Neural progenitor cell (in vitro differentiated cells): ENCODE results near the gene RXRA. TPM values are rescaled to one million over a fixed set of nuclear protein-coding genes. Genes with fewer than 3 reads are reported as not detected.

ENCODE experiments used
- DNase-seq: peaks from one replicate; pipeline ENCODE4 v3.0.0-alpha.2; 2016; ENCODE audit warnings: low spot score
- H2AFZ ChIP-seq: fragments of 200-600 bp; sonication (generic); replicated peaks from 2 replicates; pipeline ENCODE4 v1.6.1; 2016; ENCODE audit warnings: antibody characterized with exemption
- H3F3A ChIP-seq: fragments of 200-600 bp; sonication (generic); 2 replicates; pipeline ENCODE4 v1.6.1; 2016; ENCODE audit warnings: antibody characterized with exemption, low read depth
- H3K27ac ChIP-seq: fragments of 200-600 bp; sonication (generic); 2 replicates; pipeline ENCODE4 v1.5.1; 2016; ENCODE audit warnings: mild to moderate bottlenecking
- H3K27me3 ChIP-seq: fragments of 200-600 bp; sonication (generic); 2 replicates; pipeline ENCODE4 v1.6.1; 2016; ENCODE audit warnings: mild to moderate bottlenecking, moderate library complexity
- H3K36me3 ChIP-seq: fragments of 200-600 bp; sonication (generic); 2 replicates; pipeline ENCODE4 v1.5.1; 2016
- H3K4me1 ChIP-seq: fragments of 200-600 bp; sonication (generic); 2 replicates; pipeline ENCODE4 v1.6.1; 2016; ENCODE audit warnings: mixed run types
- H3K4me2 ChIP-seq: fragments of 200-600 bp; sonication (generic); 2 replicates; pipeline ENCODE4 v1.6.1; 2016
- H3K4me3 ChIP-seq: fragments of 200-600 bp; sonication (generic); 2 replicates; pipeline ENCODE4 v1.5.1; 2016
- H3K79me2 ChIP-seq: fragments of 200-600 bp; sonication (generic); 2 replicates; pipeline ENCODE4 v1.6.1; 2016; ENCODE audit warnings: low read depth
- H3K9ac ChIP-seq: fragments of 200-600 bp; sonication (generic); 2 replicates; pipeline ENCODE4 v1.6.1; 2016
- H3K9me3 ChIP-seq: fragments of 200-600 bp; sonication (generic); 2 replicates; pipeline ENCODE4 v1.5.1; 2016; ENCODE audit warnings: low read depth
- H4K20me1 ChIP-seq: fragments of 200-600 bp; sonication (generic); 2 replicates; pipeline ENCODE4 v1.6.1; 2016; ENCODE audit warnings: low read depth
- H3K27ac Mint-ChIP-seq: 3 replicates; pipeline ENCODE4 v1.8.0; 2021; ENCODE audit warnings: mixed read lengths
- H3K27me3 Mint-ChIP-seq: 2 replicates; pipeline ENCODE4 v1.8.0; 2022; ENCODE audit warnings: low read depth, mild to moderate bottlenecking, inconsistent platforms, moderate library complexity, mixed read lengths; ENCODE audit not compliant: insufficient read depth
- H3K36me3 Mint-ChIP-seq: 3 replicates; pipeline ENCODE4 v1.8.0; 2021; ENCODE audit warnings: mixed read lengths
- H3K4me1 Mint-ChIP-seq: 3 replicates; pipeline ENCODE4 v1.8.0; 2021; ENCODE audit warnings: mixed read lengths
- H3K4me3 Mint-ChIP-seq: 3 replicates; pipeline ENCODE4 v1.8.0; 2021; ENCODE audit warnings: mild to moderate bottlenecking, moderate library complexity, mixed read lengths
- H3K9me3 Mint-ChIP-seq: 3 replicates; pipeline ENCODE4 v1.8.0; 2020; ENCODE audit warnings: mixed read lengths
- CTCF ChIP-seq: fragments of 200-600 bp; sonication (generic); IDR thresholded peaks from 2 replicates; pipeline ENCODE4 v1.5.1; 2017; ENCODE audit warnings: antibody characterized with exemption, mild to moderate bottlenecking
- EZH2 ChIP-seq: fragments of 200-600 bp; sonication (generic); IDR thresholded peaks from 2 replicates; pipeline ENCODE4 v1.6.1; 2017; ENCODE audit warnings: antibody characterized with exemption, mild to moderate bottlenecking, moderate library complexity
- EZH2phosphoT487 ChIP-seq: fragments of 200-600 bp; sonication (generic); IDR thresholded peaks from 2 replicates; pipeline ENCODE4 v1.6.1; 2017; ENCODE audit warnings: antibody characterized with exemption
- total RNA-seq: library from RNA; depleted of rRNA; stranded (reverse); fragments of >200 nt; gene quantifications from 2 replicates; pipeline ENCODE4 v1.2.3, GENCODE V29; 2015; ENCODE audit warnings: low replicate concordance

Gene RXRA
- total RNA-seq, 1 donor from 2014 or later: 11.6 TPM

- H3K9ac ChIP-seq: no peak overlapping the region
- no peaks in the 10 kb centered on the region for H3K9me3 Mint-ChIP-seq
- H3F3A ChIP-seq: no peaks in the 10 kb centered on the region
- no peak overlapping the region for H3K4me3 ChIP-seq
- TF ChIP-seq CTCF: no peak
- TF ChIP-seq EZH2phosphoT487: no peak
- TF ChIP-seq EZH2: no peak
- no peaks in the 10 kb centered on the region for H3K9me3 ChIP-seq
- no peaks in the 10 kb centered on the region for H3K79me2 ChIP-seq
- H3K27ac ChIP-seq: no peak overlapping the region
- DNase-seq: no peak
- H4K20me1 ChIP-seq: no peaks in the 10 kb centered on the region
- no peaks in the 10 kb centered on the region for H3K27me3 Mint-ChIP-seq
- H3K27me3 ChIP-seq: no peaks in the 10 kb centered on the region
- no peaks in the 10 kb centered on the region for H3K4me1 Mint-ChIP-seq
- H3K36me3 Mint-ChIP-seq: no peaks in the 10 kb centered on the region
- no peak overlapping the region for H3K27ac Mint-ChIP-seq
- H3K4me3 Mint-ChIP-seq: no peak overlapping the region
- H3K4me2 ChIP-seq: no peak overlapping the region
- H3K36me3 ChIP-seq: no peaks in the 10 kb centered on the region
- H3K4me1 ChIP-seq: no peaks in the 10 kb centered on the region
- H2AFZ ChIP-seq: no peak overlapping the region
Measured at GRCh38 chr9:134474055-134474370, 147.8 kb downstream of the RXRA start.

GRCh38 chr9:134475011-134475790 lies 148.9 kb downstream of the RXRA start:
- H3K4me1 ChIP-seq: no peaks in the 10 kb centered on the region
- H3K9ac ChIP-seq: no peak overlapping the region
- no peak overlapping the region for H3K4me2 ChIP-seq
- TF ChIP-seq CTCF (no peak), EZH2phosphoT487 (no peak), EZH2 (no peak)
- H3K27me3 Mint-ChIP-seq: no peaks in the 10 kb centered on the region
- no peaks in the 10 kb centered on the region for H3K27me3 ChIP-seq
- no peaks in the 10 kb centered on the region for H3K36me3 Mint-ChIP-seq
- no peaks in the 10 kb centered on the region for H3K9me3 ChIP-seq
- H3K4me3 Mint-ChIP-seq: no peak overlapping the region
- no peak overlapping the region for H2AFZ ChIP-seq
- DNase-seq: no peak
- no peak overlapping the region for H3K27ac Mint-ChIP-seq
- H3K9me3 Mint-ChIP-seq: no peaks in the 10 kb centered on the region
- H3K36me3 ChIP-seq: no peaks in the 10 kb centered on the region
- no peak overlapping the region for H3K27ac ChIP-seq
- H4K20me1 ChIP-seq: no peaks in the 10 kb centered on the region
- H3K4me3 ChIP-seq: no peak overlapping the region
- H3F3A ChIP-seq: no peaks in the 10 kb centered on the region
- no peaks in the 10 kb centered on the region for H3K79me2 ChIP-seq
- H3K4me1 Mint-ChIP-seq: no peaks in the 10 kb centered on the region

GRCh38 chr9:134476272-134476941 lies 150.2 kb downstream of the RXRA start:
- Histone ChIP-seq H3K4me1 (no peaks in the 10 kb centered on the region), H3K79me2 (no peaks in the 10 kb centered on the region), H3K36me3 (no peaks in the 10 kb centered on the region), H3K27ac (no peak overlapping the region), H3K9ac (no peak overlapping the region), H2AFZ (no peak overlapping the region), H3K9me3 (no peaks in the 10 kb centered on the region), H3K4me2 (no peak overlapping the region), H3K4me3 (no peak overlapping the region), H3F3A (no peaks in the 10 kb centered on the region), H4K20me1 (no peaks in the 10 kb centered on the region), H3K27me3 (no peaks in the 10 kb centered on the region)
- H3K4me1 Mint-ChIP-seq: no peaks in the 10 kb centered on the region
- TF ChIP-seq EZH2phosphoT487: no peak
- TF ChIP-seq EZH2: no peak
- no peak for TF ChIP-seq CTCF
- H3K4me3 Mint-ChIP-seq: no peak overlapping the region
- peaks cover 2% of the 10 kb centered on the region for H3K9me3 Mint-ChIP-seq
- no peak overlapping the region for H3K27ac Mint-ChIP-seq
- no peaks in the 10 kb centered on the region for H3K36me3 Mint-ChIP-seq
- H3K27me3 Mint-ChIP-seq: peaks cover 2% of the 10 kb centered on the region
- no peak for DNase-seq
